ENCODE measurements around the gene NELL1. TPM values are rescaled to one million over a fixed set of nuclear protein-coding genes. Genes with fewer than 3 reads are reported as not detected.

Gene NELL1
- total and polyA plus RNA-seq, 2 donors (not counting 3 experiments of a cell fraction or from before 2014, with no cell fraction given) = not detected

DNA sequence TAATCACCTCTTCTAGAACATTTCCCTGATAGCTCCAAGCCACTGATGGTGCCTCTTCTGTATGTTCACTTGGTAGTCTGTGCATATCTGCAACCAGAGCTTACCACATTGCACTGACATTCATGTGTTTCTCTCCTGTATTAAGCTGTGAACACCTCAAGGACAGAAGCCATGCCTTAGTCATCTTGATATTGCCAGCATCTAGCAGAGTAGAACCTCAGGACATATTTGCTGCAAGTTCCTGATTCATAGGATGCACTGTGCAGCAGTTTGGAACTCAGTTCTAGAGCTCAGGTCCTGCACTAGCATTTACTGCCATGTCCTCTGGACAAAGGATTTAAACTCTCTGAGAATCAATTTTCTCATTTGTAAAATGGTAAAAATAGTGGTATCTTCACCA is 801.1 kb downstream of the NELL1 start:
- H3K9ac ChIP-seq (replicated peaks; ENCODE audit: extremely low read depth, insufficient read depth, low read length) = no peak overlapping the region
- H3K9me1 ChIP-seq (replicated peaks; ENCODE audit: control insufficient read depth, extremely low read depth, insufficient read depth, low read length) = no peaks in the 10 kb centered on the region
- no peaks in the 10 kb centered on the region for H4K20me1 ChIP-seq (replicated peaks; ENCODE audit: control insufficient read depth, extremely low read depth, insufficient read depth, low read length)
- DNase-seq (ENCODE audit: low read depth, low spot score) (no peak), FAIRE-seq (no peak)
- peaks cover 5% of the 10 kb centered on the region for H3K9me3 ChIP-seq (replicated peaks; ENCODE audit: control insufficient read depth, insufficient read depth, low read length)
- no peak overlapping the region for H2AFZ ChIP-seq (ENCODE audit: low read depth, low read length)
- H3K4me3 ChIP-seq (replicated peaks in 1 of 3; ENCODE audit: insufficient read depth in 1 of 3, low read depth in 1 of 3, low read length in 3 of 3) = no peak overlapping the region
- H3K79me2 ChIP-seq (ENCODE audit: control insufficient read depth, insufficient read depth, low read length) = no peaks in the 10 kb centered on the region
- intact Hi-C loops (cut with micrococcal nuclease) (no loop called here), dilution Hi-C loops (cut with MboI; ENCODE audit: extremely low pct_ligation_motif_present, low sequenced_read_pairs) (no loop called here)
- BruUV-seq (replicated peaks) = no TSS peak
- no peaks in the 10 kb centered on the region for H3K4me1 ChIP-seq (ENCODE audit: control insufficient read depth, extremely low read depth, insufficient read depth, low read length)
- H3K36me3 ChIP-seq (ENCODE audit: control insufficient read depth in 2 of 2, extremely low read depth in 1 of 2, insufficient read depth in 2 of 2, low read length in 2 of 2) = no peaks in the 10 kb centered on the region
- POLR2A ChIA-PET = no interaction called here
- no peak overlapping the region for H3K4me2 ChIP-seq (ENCODE audit: insufficient read depth, low read length)
- H3K27me3 ChIP-seq (ENCODE audit: control insufficient read depth in 2 of 2, insufficient read depth in 2 of 2, low read length in 2 of 2) = no peaks in the 10 kb centered on the region
- CTCF ChIA-PET = no interaction called here
- TF ChIP-seq FOS (IDR thresholded peaks at IDR 0.05; ENCODE audit: borderline replicate concordance, insufficient read depth, low read length) (no peak), POLR2A (IDR thresholded peaks at IDR 0.05; ENCODE audit: low read depth, low read length) (no peak), MYC (IDR thresholded peaks at IDR 0.05; ENCODE audit: low read depth, low read length) (no peak), JUN (IDR thresholded peaks at IDR 0.05; ENCODE audit: borderline replicate concordance, insufficient read depth, insufficient read length, low read depth) (no peak), GATA2 (IDR thresholded peaks at IDR 0.05; ENCODE audit: insufficient read depth, insufficient read length, low read depth, low read length) (no peak), EZH2 (IDR thresholded peaks at IDR 0.05; ENCODE audit: borderline replicate concordance, low read depth, low read length, severe bottlenecking) (no peak), POLR2AphosphoS5 (IDR thresholded peaks at IDR 0.05; ENCODE audit: insufficient read depth, low read depth, low read length) (no peak)
- TF ChIP-seq, protein P1, sequence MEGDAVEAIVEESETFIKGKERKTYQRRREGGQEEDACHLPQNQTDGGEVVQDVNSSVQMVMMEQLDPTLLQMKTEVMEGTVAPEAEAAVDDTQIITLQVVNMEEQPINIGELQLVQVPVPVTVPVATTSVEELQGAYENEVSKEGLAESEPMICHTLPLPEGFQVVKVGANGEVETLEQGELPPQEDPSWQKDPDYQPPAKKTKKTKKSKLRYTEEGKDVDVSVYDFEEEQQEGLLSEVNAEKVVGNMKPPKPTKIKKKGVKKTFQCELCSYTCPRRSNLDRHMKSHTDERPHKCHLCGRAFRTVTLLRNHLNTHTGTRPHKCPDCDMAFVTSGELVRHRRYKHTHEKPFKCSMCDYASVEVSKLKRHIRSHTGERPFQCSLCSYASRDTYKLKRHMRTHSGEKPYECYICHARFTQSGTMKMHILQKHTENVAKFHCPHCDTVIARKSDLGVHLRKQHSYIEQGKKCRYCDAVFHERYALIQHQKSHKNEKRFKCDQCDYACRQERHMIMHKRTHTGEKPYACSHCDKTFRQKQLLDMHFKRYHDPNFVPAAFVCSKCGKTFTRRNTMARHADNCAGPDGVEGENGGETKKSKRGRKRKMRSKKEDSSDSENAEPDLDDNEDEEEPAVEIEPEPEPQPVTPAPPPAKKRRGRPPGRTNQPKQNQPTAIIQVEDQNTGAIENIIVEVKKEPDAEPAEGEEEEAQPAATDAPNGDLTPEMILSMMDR (IDR thresholded peaks at IDR 0.05; ENCODE audit: extremely low read depth in 1 of 2, insufficient read depth in 1 of 2, low read depth in 1 of 2, low read length in 2 of 2) = no peak
- TF ChIP-seq, protein P2, sequence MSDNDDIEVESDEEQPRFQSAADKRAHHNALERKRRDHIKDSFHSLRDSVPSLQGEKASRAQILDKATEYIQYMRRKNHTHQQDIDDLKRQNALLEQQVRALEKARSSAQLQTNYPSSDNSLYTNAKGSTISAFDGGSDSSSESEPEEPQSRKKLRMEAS (IDR thresholded peaks at IDR 0.05; ENCODE audit: insufficient read depth, insufficient read length) = no peak
- no peak overlapping the region for H3K27ac ChIP-seq (ENCODE audit: insufficient read depth, low read depth, low read length)

Data from endothelial cell of umbilical vein (primary cell).